ENCODE measurements around the gene SPATA24. TPM values are rescaled to one million over a fixed set of nuclear protein-coding genes. Genes with fewer than 3 reads are reported as not detected.

SPATA24 gene
- total and polyA plus RNA-seq, 2 donors (not counting 1 experiment from before 2014, with no cell fraction given) = 5.6 to 7.4 TPM

GRCh38 chr5:139415221-139415861, 11.5 kb upstream of the SPATA24 start:
- Histone ChIP-seq H3K27me3 (ENCODE audit: control insufficient read depth, insufficient read depth, low read length) (no peaks in the 10 kb centered on the region), H3K4me1 (ENCODE audit: control insufficient read depth, extremely low read depth, insufficient read depth, low read length) (peaks cover 3% of the 10 kb centered on the region), H3K9me3 (ENCODE audit: control insufficient read depth, insufficient read depth, low read depth, low read length) (no peaks in the 10 kb centered on the region), H3K4me2 (ENCODE audit: extremely low read depth, insufficient read depth, low read length) (no peak overlapping the region), H4K20me1 (ENCODE audit: control insufficient read depth, extremely low read depth, insufficient read depth, low read length) (no peaks in the 10 kb centered on the region), H2AFZ (ENCODE audit: low read length) (no peak overlapping the region), H3K79me2 (ENCODE audit: control insufficient read depth, insufficient read depth, low read length) (no peaks in the 10 kb centered on the region), H3K4me3 (replicated peaks in 1 of 4; ENCODE audit: control extremely low read depth in 1 of 4, insufficient read depth in 1 of 4, low read depth in 3 of 4, low read length in 4 of 4) (no peak overlapping the region), H3K9ac (ENCODE audit: insufficient read depth, low read length) (no peak overlapping the region), H3K36me3 (ENCODE audit: control insufficient read depth, insufficient read depth, low read length) (peaks cover 2% of the 10 kb centered on the region), H3K27ac (ENCODE audit: insufficient read depth, low read length) (no peak overlapping the region)
- no peak for TF ChIP-seq EZH2 (IDR thresholded peaks at IDR 0.05; ENCODE audit: low read length, missing control alignments)
- TF ChIP-seq CTCF (conservative IDR thresholded peaks at IDR 0.05 in 1 of 2, IDR thresholded peaks at IDR 0.05 in 1 of 2; ENCODE audit: low read depth in 1 of 2, low read length in 2 of 2) = no peak
- DNase-seq (ENCODE audit: low read depth in 2 of 2) = no peak

- Histone ChIP-seq H3K36me3 (ENCODE audit: control insufficient read depth, insufficient read depth, low read length) (peaks cover 2% of the 10 kb centered on the region), H3K27ac (ENCODE audit: insufficient read depth, low read length) (no peak overlapping the region), H4K20me1 (ENCODE audit: control insufficient read depth, extremely low read depth, insufficient read depth, low read length) (no peaks in the 10 kb centered on the region), H3K27me3 (ENCODE audit: control insufficient read depth, insufficient read depth, low read length) (no peaks in the 10 kb centered on the region), H3K79me2 (ENCODE audit: control insufficient read depth, insufficient read depth, low read length) (no peaks in the 10 kb centered on the region), H3K9ac (ENCODE audit: insufficient read depth, low read length) (no peak overlapping the region), H3K4me3 (replicated peaks in 1 of 4; ENCODE audit: control extremely low read depth in 1 of 4, insufficient read depth in 1 of 4, low read depth in 3 of 4, low read length in 4 of 4) (no peak overlapping the region), H3K4me2 (ENCODE audit: extremely low read depth, insufficient read depth, low read length) (no peak overlapping the region), H3K9me3 (ENCODE audit: control insufficient read depth, insufficient read depth, low read depth, low read length) (no peaks in the 10 kb centered on the region), H3K4me1 (ENCODE audit: control insufficient read depth, extremely low read depth, insufficient read depth, low read length) (peaks cover 3% of the 10 kb centered on the region), H2AFZ (ENCODE audit: low read length) (no peak overlapping the region)
- no peak for TF ChIP-seq EZH2 (IDR thresholded peaks at IDR 0.05; ENCODE audit: low read length, missing control alignments)
- no peak for TF ChIP-seq CTCF (conservative IDR thresholded peaks at IDR 0.05 in 1 of 2, IDR thresholded peaks at IDR 0.05 in 1 of 2; ENCODE audit: low read depth in 1 of 2, low read length in 2 of 2)
- peak in 1 of 2 donors; percentile 48 for DNase-seq (ENCODE audit: low read depth in 2 of 2)
Measured at GRCh38 chr5:139414581-139415130, 10.8 kb upstream of the SPATA24 start.

- no peak overlapping the region for H3K9ac ChIP-seq (ENCODE audit: insufficient read depth, low read length)
Measured at GRCh38 chr5:139413963-139414362, 10.1 kb upstream of the SPATA24 start.

More at GRCh38 chr5:139413963-139414362, 10.1 kb upstream of the SPATA24 start:
- H3K4me3 ChIP-seq (replicated peaks in 1 of 4; ENCODE audit: control extremely low read depth in 1 of 4, insufficient read depth in 1 of 4, low read depth in 3 of 4, low read length in 4 of 4) = no peak overlapping the region
- H3K4me1 ChIP-seq (ENCODE audit: control insufficient read depth, extremely low read depth, insufficient read depth, low read length) = peaks cover 3% of the 10 kb centered on the region
- TF ChIP-seq EZH2 (IDR thresholded peaks at IDR 0.05; ENCODE audit: low read length, missing control alignments) = no peak
- no peak for TF ChIP-seq CTCF (conservative IDR thresholded peaks at IDR 0.05 in 1 of 2, IDR thresholded peaks at IDR 0.05 in 1 of 2; ENCODE audit: low read depth in 1 of 2, low read length in 2 of 2)
- H2AFZ ChIP-seq (ENCODE audit: low read length) = no peak overlapping the region
- H3K36me3 ChIP-seq (ENCODE audit: control insufficient read depth, insufficient read depth, low read length) = peaks cover 2% of the 10 kb centered on the region
- no peak overlapping the region for H3K27ac ChIP-seq (ENCODE audit: insufficient read depth, low read length)
- no peaks in the 10 kb centered on the region for H4K20me1 ChIP-seq (ENCODE audit: control insufficient read depth, extremely low read depth, insufficient read depth, low read length)
- no peaks in the 10 kb centered on the region for H3K79me2 ChIP-seq (ENCODE audit: control insufficient read depth, insufficient read depth, low read length)
- DNase-seq (ENCODE audit: low read depth in 2 of 2) = no peak
- H3K9me3 ChIP-seq (ENCODE audit: control insufficient read depth, insufficient read depth, low read depth, low read length) = no peaks in the 10 kb centered on the region
- no peaks in the 10 kb centered on the region for H3K27me3 ChIP-seq (ENCODE audit: control insufficient read depth, insufficient read depth, low read length)
- H3K4me2 ChIP-seq (ENCODE audit: extremely low read depth, insufficient read depth, low read length) = no peak overlapping the region

All from fibroblast of lung (primary cell).